CD4-positive, alpha-beta T cell treated with Interleukin-17A for 1 hour (primary cell): Measurements from ENCODE around the gene SPDYE4.

ENCODE experiments used
- DNase-seq: peaks from one replicate; pipeline ENCODE4 v3.0.0-alpha.2; 2020

The SPDYE4 gene

GRCh38 chr17:8782176-8782575, 23.8 kb upstream of the SPDYE4 start:
- DNase-seq: no peak

DNA sequence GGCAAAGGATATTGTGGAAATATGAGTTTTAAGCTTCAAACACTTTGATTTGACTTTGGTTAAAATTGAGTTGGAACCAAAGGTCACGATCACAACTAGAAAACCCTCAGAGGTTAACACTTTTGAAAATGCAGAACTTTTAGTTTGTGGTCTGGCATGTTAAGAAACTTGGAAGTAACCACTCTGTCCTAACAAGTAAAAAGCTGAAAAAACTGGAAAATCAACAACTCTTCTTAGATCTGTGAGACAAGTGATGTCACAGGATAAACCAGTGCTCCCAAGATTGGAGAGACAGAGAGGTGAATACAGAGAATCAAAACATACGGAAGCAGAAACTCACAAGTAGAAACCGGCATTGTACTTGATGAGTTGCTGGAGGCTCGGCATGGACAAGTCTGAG, 23.4 kb upstream of the SPDYE4 start:
- no peak for DNase-seq

- no peak for DNase-seq
Observed at GRCh38 chr17:8776881-8777280, 18.5 kb upstream of the SPDYE4 start.

DNA sequence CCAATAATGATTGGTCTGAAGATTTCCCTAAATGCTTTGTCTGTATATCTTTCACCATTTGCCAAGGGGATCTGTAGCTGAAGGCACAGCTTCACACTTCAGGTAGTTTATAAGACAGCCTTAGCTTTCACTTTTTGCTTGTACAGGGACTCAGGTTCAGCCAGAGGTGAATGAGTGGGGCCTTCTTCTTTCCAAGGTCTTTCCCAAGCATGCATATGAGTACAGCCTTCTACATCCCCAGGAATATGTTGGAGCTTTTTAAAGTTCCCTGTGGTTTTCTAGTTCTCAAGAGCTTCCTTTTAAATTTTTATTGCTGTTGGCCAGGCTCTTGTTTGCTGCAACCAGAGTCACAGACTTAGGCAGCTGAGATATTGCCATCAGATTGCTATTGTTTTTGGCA, 17.9 kb upstream of the SPDYE4 start:
- DNase-seq: no peak

DNA sequence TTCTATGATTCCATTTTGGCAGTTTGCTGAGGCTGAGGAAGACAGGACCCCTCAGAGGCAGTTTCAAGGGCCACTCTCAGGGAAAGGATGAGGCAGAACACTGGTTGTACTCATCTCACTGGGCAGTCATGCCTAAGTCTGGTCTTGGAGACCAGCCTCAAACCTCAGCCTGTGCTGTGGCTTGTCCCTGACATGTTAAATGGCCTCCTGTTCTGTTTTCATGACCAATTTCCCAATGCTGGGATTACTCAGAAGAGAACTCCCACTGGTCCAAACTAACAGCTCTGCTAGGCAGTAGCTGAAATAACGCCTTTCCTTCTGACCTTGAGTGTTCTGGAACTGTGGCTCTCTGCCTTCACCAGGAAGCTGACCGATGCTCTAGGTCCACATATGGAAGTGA, 8.4 kb upstream of the SPDYE4 start:
- DNase-seq: no peak

DNA sequence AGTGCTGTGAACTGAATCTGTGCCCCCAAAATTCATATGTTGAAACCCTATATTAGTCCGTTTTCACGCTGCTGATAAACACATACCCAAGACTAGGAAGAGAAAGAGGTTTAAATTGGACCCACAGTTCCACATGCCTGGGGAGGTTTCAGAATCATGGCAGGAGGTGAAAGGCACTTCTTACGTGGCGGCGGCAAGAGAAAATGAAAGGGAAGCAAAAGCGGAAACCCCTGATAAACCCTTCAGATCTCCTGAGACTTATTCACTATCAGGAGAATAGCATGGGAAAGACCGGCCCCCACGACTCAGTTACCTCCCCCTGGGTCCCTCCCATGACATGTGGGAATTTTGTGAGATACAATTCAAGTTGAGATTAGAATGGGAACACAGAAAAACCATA, 3.7 kb upstream of the SPDYE4 start:
- DNase-seq: no peak

GRCh38 chr17:8757189-8757588, 1.2 kb downstream of the SPDYE4 start:
- no peak for DNase-seq

DNA sequence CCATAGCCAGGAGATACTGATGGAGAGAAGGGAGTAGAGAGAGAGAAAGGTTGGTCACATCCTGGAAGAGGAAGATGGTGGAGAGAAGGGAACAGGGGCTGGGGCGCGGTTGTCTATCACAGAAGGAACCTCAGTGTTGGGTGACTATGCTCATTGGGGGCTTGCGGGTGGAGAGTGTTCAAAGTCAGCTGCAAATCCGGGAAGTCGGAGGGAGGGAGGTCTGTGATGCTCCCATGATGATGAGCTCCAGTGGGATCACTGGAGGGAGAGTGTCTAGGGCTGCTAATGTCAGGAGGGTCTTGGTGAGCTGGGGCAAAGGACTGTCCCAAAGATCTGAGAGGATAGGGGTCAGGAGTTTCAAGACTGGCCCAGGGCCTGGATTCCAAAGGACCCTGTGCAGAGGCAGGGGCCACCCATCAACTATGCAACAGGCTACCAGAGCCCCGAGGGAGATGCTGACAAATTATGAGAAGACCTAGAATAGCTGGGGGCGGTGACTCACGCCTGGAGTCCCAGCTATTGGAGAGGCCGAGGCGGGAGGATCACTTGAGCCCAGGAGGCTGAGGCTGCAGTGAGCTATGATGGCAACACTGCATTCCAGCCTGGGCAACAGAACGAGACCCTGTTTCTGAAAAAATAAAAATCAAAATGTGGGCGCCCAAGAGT, 2.6 kb downstream of the SPDYE4 start:
- no peak for DNase-seq

DNA sequence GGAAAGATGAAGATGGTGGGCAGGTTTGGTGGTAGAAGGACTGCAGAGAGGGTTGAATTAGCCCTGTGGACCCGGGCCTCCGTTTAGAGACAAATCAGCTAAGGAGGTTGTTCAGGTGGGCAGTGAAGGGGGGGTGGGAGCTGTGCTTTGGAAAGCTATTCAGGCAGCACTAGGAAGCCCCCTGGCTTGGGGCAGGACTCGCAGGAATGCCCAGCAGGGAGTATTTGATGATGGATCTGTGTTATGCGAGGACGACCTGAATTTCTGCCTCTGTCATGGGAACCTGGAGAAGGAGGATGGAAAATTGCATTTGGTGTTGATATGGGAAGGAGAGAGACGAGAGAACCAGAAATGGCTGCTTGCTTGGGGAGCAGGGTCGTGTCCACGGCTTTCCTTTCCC, 3.5 kb downstream of the SPDYE4 start:
- no peak for DNase-seq

DNA sequence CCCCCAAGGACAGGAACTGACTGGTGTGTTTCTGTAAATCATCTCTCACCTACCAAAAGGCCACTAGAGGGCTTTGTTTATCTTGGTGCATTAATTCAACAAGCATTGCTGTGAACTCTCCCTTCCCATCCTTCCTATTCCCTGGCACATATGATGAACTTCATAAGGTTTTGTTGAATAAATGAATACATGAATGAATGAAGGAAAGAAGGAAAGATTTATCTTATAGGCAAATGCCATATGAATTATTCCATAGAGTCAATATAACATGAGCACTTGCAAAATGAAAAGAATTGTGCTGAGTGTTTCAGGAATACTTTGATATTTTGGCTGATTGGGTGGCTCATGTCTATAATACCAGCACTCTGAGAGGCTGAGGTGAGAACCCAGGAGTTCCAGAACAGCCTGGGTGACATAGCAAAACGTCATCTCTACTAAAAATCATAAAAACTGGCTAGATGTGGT, 4.3 kb downstream of the SPDYE4 start:
- peak; percentile 12 for DNase-seq

DNA sequence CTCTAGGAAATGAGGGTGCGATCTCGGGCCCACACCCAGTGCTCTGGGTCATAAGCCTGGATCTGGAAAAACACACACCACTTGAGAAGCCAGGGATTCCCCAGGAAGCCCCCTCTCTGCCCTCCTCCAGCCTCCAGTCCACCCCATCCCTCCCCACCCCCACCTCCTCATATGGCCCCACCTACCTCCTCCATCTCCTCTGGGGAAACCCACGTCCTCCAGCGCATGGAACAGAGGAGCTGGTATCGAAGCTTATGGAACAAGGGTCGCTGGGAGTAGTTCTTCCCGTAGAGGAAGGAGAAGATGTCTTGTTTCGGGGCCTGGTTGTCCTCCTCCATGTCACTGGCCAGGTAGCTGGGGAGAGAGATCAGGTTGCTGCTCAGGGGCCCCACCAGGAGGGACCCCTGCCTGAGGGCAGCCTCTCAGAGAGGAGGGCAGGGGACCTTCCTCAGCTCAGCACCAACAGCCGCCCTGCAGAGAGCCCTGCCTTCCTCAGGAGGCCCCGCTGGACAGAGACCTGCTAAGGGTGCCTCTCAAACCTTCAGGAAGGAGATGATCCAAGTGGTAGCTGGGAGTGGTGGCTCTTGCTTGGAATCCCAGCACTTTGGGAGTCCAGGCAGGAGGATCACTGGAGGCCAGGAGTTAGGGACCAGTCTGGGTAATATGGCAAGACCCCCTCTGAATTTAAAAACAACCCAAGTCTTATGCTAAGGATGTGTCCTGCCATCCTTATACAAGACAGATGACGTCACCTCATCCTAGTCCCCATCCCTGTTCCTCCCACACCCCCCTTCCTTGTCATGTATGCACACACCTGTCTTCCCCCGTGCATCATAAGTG, 5.0 kb downstream of the SPDYE4 start:
- DNase-seq: no peak

- DNase-seq: no peak
Observed at GRCh38 chr17:8749616-8750015, 8.7 kb downstream of the SPDYE4 start.

GRCh38 chr17:8747742-8748141, 10.6 kb downstream of the SPDYE4 start:
- no peak for DNase-seq

DNA sequence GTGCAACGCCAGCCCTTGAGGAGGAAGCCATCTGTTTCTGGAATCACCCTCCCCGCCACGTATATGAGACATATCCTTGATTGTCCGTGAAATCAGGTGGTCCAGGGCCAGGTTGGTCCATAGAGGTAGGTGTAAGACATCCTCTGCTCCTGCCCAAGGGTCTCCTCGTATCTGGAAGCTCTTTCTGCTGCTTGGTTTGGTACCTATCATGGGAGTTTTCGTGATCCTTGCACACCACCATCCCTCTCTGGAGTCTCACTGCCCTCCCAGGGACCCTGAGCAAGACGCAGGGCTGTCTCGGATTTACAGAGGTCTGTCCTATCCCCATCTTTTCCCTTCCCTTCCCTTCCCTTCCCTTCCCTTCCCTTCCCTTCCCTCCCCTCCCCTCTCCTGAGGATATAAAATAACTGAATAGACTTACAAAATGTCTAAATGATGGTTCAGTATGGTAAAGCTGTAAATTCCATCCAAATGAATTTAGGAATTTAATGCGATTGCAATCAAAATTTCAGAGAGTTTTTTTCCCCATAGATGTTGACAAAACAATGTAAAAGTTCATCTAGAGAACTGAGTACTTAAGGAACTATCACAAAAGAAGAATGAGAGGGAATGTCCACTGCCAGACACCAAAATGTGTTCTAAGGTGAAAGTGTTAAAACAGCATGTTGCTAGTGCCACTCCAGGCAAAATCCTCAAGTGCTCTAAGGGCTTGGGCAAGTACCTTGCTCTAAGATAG, 11.7 kb downstream of the SPDYE4 start:
- no peak for DNase-seq

GRCh38 chr17:8745586-8746500, 12.5 kb downstream of the SPDYE4 start:
- peak; percentile 81 for DNase-seq

DNA sequence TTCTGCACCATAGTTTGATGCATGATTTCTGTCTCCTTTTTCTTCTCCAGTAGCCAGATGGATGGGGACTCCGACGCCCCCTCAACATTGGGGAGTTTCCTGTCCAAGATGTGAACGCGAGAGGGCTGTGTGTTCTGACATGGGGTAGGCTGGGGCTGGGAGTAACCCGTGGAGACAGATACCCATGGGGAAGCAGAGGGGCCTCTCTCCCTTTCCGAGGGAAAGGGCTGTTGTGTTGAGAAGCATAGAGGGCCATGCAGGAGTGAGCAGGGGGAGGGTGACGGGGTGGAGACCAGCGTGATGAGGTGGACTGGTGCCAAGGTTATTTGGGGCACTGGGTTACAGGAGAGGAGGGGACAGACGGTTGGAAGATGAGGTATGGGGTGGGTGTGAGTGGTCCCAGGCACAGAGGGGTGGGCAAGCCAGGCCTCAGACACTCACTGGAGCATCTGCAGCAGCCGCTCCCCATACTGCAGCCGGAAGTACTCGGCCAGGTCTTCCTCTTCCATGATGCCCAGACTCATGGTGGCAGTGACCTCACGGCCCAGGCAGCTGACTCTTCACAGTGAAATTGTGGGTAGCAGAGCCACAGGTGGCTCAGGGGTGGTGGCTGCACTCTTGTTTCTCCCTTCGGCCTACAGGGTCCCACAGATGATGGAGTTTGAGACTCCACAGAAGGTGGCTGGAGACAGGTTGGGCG, 14.1 kb downstream of the SPDYE4 start:
- DNase-seq: no peak

GRCh38 chr17:8742819-8743218, 15.5 kb downstream of the SPDYE4 start:
- no peak for DNase-seq

DNA sequence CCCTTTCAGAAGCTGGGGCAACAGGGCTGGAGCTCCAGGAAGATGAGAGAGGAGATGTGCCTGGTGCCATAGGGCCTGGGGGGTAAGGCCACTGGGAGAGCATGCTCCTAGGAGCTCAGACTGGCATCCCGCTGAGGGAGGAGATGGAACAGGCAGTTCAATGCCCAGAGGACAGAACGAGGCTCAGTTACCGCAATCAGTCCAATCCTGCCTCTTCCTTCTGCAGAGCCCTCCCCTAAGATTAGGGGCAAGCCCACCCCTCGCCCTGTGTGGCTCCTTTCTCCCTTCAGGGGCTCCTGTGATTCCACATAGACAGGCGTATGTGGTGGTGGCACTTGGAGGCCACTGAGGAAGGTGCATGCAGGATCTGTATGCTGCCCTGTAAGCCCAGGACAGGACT, 16.1 kb downstream of the SPDYE4 start:
- DNase-seq: no peak

DNA sequence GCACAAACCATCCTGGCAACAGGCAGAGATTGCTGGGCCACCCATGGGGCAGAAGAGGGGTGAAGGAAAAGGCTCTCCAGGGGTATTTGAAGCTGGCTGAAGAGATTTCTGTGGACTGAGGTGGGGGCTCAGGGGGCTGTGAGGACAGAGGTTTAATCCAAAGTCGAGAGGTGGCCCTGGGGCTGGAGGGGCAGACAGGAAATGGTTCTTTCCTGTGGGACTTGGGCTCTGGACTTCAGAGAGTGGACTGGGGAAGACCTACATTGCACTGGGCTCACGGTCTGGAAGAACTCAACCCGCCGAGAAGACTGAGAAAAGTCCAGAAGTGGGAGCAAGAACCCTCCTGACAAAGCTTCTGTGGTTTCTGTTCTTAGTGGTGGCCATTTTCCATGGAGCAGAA, 16.6 kb downstream of the SPDYE4 start:
- no peak for DNase-seq

- DNase-seq: no peak
Observed at GRCh38 chr17:8741366-8741765, 17.0 kb downstream of the SPDYE4 start.

- DNase-seq: peak; percentile 74
Observed at GRCh38 chr17:8740486-8740885, 17.9 kb downstream of the SPDYE4 start.

- DNase-seq: no peak
Observed at GRCh38 chr17:8739097-8739496, 19.2 kb downstream of the SPDYE4 start.
